G401.6 (cell line): ENCODE measurements around the gene ACVR1.
"Not testable (repeated sequence)": the region's sequence is repeated elsewhere in the genome, so short reads cannot be mapped to it uniquely, and the experiment has no call there.

Experiments used
- FAIRE-seq: peaks from 2 replicates; lab custom pipeline; 2012; peaks lifted over from hg19 to GRCh38; lab: Jason Lieb, UNC

ACVR1 gene

DNA sequence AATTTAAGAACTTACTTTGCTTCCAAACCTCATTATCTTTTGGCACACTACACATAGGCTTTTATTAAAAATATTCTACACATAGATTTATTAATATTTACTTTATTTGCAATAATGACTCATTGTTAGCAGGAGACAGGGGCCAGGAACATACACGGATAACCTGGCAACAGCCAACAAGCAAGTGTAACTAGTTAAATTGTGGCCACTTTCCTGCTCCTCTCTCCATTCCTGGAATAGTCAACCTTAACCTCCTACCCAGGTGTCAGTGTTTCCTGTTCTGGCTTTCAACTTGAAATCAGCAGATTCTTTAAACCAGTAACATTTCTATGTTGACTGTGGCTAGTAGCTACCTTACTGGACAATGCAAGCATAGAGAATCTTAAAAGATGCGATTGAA is 26.5 kb downstream of the ACVR1 start:
- FAIRE-seq: no peak

- FAIRE-seq: no peak
Observed at GRCh38 chr2:157848213-157848612, 27.9 kb downstream of the ACVR1 start.

- FAIRE-seq: no peak
Observed at GRCh38 chr2:157845081-157845480, 31.0 kb downstream of the ACVR1 start.

GRCh38 chr2:157843935-157844334 is 32.2 kb downstream of the ACVR1 start:
- no peak for FAIRE-seq

DNA sequence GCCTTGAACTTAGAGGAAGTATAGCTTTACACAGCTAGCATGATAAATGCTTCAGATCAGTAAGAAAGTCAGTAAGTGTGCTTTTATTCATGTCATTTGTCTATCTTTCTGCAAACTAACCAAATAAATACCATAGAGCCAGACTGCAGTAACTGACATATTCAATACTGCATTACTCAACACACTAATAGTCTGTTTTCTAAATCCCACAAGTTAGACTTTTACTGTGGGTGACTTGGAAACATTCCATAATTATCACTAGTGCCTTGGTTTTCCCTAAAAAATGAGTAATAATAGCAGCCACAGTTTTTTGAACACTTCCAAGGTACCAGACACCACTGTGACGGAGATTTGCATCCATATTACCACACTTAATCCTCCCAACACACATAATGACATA is 33.0 kb downstream of the ACVR1 start:
- FAIRE-seq: no peak

DNA sequence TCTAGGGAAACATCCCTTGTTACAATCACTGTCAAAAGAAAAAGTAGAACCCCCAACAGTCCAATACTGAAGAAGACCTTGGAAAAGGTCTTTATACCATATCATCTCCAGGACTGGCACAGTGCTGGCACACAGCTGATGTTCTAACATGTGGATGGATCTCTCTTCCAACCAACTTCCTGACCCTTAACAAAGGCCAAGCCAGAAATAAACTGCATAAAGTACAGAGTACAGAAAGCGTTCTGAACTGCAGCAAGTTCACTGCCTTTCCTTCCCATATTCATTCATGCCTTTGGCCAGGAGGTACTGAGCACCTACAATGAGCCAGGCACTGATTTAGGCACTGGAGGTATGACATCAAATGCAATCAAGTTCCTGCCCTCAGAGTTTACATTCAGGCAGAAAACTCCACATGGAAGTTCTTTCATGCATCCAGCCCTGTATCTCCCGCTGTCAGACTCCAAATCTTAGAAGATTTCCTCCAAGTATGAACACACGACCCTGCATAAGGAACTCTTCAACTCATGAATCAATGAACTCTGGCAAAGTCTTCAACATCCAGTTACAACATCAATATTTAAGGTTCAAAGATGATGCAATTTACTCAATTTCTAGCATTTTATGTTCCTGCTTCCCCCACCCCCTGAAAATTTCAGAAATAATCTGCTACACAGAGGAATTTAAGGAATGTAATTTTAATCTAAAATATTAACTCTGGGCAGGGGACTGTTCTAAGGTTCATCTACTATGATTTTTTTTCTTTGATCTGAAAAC is 33.8 kb downstream of the ACVR1 start:
- no peak for FAIRE-seq

DNA sequence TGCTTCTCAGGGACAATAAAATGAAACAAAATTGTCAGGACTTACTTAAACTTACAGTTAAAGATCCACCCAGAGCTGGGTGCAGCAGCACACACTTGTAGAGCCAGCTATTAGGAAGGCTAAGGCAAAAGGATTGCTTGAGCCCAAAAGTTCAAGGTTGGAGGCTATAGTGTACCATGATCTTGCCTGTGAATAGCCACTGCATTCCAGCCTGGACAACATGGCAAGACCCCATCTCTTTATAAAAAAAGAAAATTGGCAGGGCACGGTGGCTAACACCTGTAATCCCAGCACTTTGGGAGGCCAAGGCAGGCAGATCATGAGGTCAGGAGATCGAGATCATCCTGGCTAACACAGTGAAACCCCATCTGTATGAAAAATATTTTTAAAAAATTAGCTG is 34.6 kb downstream of the ACVR1 start:
- FAIRE-seq: no peak

GRCh38 chr2:157840568-157841156 is 35.5 kb downstream of the ACVR1 start:
- FAIRE-seq: no peak

DNA sequence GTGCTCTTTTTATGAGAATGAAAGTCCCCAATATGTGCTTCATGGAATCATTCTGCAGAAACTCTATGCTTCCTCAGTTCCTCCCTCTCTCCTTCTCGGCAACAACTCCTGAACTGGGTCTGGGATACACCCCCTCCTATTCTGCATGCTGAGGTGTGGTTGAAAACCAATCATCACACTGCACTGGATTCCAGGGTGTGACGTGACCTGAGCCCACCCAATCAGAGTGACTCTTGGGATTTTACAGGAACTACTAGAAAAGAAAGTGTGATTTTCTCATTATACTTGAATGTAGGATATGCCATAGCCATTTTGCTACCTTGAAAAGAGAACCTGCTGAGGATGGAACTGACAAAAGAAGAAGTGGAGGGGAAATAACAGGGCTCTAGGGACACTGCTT is 36.3 kb downstream of the ACVR1 start:
- no peak for FAIRE-seq

DNA sequence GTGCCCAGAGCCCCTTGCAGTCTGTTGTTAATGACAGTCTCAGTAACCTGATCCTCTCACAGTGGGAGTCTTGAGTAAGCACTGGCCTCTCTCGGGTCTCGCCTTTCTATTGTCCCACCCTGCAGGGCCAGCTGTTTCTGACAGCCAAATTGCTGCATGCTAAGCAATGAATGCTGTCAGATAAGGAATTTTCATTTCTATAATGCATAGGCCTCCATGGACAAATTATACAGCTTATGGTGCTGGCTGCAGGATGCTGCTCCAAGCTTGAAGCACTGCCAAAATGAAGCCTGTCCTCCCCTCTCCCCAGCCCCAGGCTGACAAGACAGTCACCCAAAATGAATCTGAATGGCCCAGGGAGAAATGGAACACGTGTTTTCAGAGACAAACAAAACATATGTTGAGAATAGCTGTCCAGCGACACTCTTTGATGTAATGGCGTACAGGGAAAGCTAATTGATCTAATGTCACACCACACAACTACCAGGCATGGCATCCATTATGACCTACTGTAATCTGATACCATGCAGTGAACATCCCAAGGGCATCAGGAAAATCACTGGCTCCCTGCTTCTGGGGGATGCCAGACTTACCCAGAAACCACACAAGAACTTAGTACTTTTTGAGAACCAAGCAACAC is 36.8 kb downstream of the ACVR1 start:
- FAIRE-seq: no peak

DNA sequence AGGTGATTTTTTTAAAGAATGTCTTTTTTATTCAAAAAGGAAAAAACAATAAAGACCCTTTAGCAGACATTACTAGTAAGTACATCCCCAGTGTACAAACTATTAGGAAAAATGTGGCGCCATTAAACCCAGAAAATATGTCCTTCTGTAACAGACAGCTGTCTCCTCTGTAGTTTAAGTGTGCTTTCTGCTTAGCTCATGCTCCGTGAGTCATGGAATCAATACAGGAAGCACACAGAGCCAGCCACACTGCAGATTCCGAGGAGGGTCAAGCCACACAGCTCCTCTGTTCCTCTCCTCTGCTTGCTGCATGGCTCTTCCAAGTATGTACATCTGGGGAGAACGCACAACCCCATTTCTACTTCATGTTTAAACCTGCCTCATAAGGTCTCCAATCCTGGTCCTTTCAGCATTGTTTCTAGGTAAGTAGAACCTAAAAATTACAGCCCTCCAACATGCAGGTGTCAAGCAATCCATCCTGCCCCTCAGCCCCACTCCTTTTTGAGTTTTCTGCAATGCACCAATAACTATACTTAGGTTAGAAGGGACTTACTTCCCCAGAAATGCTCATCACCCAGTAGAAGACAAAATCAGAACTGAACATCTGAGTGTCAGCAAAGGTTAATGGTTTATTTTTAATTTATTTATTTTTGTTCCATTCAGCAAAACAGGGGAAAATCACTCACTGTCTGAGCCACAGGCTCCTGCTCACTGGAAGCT is 37.5 kb downstream of the ACVR1 start:
- no peak for FAIRE-seq

DNA sequence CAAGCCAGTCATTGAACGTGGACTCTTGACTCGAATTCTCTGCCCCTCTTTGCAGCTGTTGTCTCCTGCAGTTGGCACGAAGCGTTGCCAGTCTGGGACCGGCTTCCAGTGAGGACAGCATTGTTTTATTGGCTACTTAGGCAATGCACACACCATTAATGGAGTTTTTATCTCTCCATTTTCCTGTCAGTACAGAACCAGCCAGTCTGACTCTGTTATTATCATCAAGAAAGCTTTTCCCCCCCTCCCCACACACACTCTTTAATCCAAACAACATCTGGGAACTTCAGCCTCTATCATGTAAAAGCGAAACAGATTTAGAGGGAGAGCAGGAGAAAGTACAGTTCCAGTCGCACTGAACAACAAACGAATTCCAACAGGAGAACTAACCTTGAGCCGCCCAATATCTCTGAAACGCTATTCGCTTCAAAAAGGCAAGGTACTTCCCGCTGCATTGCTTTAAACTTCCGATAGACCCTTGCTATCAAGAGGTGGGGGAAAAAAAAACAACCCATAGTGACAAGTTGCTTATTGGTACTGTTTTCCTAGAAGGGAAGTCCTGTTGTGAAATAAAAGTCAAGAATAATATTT is 38.2 kb downstream of the ACVR1 start:
- FAIRE-seq: no peak

GRCh38 chr2:157836531-157836930 is 39.6 kb downstream of the ACVR1 start:
- FAIRE-seq: no peak

- FAIRE-seq: no peak
Observed at GRCh38 chr2:157835425-157835824, 40.7 kb downstream of the ACVR1 start.

DNA sequence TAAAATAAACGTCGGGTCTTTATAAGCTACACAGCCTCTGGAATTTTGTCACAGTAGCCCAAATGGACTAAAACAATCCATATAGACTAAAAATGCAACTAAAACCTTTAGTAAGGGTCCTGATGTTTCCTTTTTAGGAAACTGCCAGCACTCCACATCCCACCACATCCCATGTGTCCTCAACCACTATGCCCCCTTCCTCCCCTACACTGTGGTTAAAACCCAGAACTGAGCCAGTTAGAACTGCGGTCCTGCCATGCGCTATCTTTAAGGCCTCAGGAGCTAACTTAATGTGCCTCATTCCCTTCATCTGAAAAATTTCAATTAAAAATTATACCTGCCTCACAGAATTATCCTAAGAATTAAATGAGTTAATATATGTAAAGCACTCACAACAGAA is 41.1 kb downstream of the ACVR1 start:
- FAIRE-seq: no peak

DNA sequence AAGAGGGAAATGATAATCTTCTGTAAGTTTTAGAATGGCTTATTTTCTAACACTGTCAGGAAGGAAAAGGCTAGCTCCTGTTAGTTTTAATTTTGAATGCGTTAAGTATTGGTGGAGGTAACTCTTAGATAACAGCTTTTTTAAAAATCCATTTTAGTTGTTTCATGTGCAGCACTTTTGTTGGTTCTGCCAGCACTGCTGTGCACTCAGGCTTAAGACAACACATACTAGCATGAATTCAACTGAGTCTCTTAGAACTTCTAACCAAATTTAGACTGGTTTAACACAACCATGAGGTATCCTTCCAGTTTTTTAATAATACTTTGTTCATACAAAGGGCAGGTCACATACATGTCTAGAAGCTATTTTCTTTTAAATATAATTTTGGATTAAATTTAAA is 42.4 kb downstream of the ACVR1 start:
- no peak for FAIRE-seq

DNA sequence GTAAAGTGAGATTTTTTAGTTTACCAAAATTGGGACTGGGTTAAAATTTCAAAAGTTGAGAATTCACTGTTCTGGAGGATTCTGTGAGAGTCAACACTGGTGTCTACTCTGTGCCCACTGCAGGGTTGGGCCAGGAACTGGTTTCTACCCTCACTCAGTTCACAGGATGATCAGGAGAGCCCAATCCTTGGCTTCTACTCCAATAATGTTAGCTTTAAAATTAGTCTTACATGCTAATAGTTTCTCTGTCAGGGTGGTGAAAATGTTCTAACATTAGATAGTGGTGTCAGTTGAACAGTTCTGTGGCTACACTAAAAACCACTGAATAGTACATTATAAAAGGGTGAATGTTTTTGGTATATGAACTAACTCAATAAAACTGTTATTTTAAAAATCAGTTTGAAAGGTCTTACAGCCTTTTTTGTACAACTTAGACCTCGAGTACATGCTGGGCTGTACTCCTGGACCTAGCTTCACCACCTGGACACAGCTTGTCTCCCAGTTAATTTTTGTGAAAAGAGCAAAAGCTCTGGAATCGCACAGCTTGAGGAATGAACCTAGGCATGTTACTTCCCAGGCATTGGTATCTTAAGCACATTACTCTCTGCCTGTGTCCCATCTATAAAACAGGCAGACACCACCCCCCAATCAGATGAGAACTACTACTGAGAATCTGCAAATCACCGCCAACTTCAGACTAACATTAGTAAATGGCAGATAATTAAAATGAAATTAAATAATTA is 44.4 kb downstream of the ACVR1 start:
- FAIRE-seq: no peak

GRCh38 chr2:157830696-157831570 is 45.2 kb downstream of the ACVR1 start:
- FAIRE-seq: no peak

GRCh38 chr2:157830266-157830665 is 45.9 kb downstream of the ACVR1 start:
- FAIRE-seq: no peak

- no peak for FAIRE-seq
Observed at GRCh38 chr2:157827377-157827776, 48.8 kb downstream of the ACVR1 start.

DNA sequence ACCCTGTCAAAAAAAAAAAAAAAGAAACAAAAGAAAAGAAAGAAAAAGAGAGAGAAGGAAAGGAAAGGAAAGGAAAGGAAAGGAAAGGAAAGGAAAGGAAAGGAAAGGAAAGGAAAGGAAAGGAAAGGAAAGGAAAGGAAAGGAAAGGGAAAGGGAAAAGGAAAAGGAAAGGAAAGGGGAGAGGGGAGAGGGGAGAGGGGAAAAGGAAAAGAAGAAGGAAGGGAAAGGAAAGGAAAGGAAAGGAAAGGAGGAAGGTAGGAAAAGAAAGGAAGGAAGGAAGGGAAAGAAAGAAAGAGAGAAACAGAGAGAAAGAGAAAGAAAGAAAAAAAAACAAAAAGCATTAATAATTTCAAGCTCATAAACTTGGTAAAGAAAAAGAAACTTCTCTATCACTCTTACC is 49.5 kb downstream of the ACVR1 start:
- not testable (repeated sequence) for FAIRE-seq
